Renal cortex interstitium (tissue), 11 donors: ENCODE data around the gene CDHR2. TPM values are rescaled to one million over a fixed set of nuclear protein-coding genes. Genes with fewer than 3 reads are reported as not detected.

Experiments used
- DNase-seq, 11 donors: peaks; one replicate each; pipeline ENCODE4 v3.0.0-alpha.2; 2013; ENCODE audit warnings: low read depth in 9 of 11, low spot score in 4 of 11; ENCODE audit errors: extremely low read depth in 1 of 11
- polyA plus RNA-seq, 3 donors: library from polyadenylated mRNA; unstranded; fragments of 120-200 nt; gene quantifications; one replicate each; pipeline ENCODE4 v1.2.1, GENCODE V29; 2013; ENCODE audit not compliant: insufficient read length in 3 of 3

The CDHR2 gene
- polyA plus RNA-seq, 3 donors: 21.5 to 25.8 (median 24.4) TPM

DNA sequence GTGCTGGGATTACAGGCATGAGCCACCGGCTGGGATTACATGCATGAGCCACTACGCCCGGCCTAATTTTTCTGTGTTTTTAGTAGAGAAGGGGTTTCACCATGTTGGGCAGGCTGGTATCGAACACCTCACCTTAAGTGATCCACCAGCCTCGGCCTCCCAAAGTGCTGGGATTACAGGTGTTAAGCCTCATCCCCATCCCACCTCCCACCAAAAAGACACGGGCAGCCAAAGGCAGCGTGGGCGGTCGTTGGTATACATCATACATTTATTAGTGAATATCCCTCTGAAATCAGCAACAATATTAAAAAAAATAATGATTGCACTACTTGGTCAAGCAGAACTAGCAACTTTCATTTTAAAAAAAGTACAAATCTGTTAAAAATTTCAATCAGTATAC, 22.7 kb upstream of the CDHR2 start:
- DNase-seq: no peak

DNA sequence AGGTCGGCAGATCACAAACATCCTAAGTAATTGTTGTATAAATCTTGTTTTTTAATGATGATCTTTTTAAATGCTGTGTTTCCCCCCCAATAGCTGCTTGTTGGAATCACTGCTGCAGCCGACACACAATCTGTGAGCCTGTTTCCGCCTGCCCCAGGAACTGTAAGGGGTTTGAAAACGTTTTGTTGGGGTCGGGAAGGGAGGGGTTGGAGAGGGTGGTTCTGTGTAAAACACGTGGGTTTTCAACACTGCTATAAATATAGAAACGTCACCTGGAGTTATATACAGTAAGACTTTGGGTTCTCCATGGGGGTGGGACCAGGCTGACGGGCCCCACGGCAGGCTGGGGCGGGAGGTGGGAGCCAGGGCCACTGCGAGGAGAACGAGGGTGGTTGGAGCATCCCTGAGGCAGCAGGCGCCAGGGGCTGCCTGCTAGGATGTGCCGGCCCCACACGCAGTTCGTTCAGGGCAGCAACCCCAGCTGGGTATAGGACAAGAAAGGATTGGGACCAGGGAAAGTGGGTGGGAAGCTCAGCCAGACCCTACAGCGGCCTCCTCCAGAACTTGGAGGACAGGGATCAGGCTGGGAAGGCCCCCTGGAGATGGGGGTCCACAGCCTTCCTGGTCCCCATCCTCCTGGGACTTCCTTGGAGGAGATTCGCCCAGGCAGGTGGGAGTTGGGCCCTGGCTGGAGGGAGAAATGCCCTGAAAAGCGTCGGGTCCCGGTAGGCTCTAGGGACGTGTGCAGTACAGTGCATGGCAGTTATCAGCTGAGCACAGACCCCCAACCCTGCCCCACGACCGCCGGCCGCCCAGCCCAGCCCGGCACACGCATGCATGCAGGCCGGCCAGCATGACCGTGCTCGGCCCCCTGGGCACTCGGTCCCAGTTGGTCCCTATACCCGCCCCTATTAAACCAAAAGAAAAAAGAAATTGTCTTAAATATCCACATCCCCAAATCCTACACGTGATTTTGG, 21.6 kb upstream of the CDHR2 start:
- DNase-seq: no peak

DNA sequence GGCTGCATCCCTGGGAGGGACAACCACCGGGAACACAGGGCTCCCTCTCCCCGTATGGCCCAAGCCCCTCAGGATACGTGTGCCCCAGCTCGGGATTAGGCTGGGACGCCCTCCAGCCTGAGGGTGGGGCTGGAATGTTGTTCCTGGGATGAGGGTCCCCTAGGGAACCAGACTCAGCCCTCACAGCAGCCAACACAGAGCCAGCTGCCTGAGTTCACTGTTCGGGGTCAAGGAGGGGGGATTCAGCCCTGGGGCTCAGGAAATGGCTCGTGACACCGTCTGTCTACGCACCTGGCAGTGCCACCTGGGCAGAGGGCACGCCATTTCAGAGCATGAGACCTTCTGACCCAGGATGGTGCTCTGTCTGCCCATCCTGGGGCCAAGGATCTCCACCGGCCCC, 20.8 kb upstream of the CDHR2 start:
- no peak for DNase-seq

DNA sequence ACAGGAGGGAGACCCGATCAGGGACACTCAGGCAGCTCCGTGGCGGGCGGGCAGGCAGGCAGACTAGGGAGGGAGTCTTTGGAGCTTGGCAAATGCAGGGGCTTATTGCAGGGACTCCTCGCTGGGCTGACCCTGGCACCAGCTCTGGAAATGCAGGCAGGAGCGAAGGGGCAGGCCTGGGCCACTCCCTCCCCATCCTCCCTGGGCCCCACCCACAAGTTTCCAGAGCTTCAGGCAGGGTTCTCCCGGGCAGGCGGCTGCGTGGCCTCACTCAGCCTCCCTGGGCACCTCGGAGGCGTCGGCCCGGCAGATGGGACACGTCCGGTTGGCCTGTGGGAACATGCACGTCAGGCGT, 20.4 kb upstream of the CDHR2 start:
- DNase-seq: no peak

DNA sequence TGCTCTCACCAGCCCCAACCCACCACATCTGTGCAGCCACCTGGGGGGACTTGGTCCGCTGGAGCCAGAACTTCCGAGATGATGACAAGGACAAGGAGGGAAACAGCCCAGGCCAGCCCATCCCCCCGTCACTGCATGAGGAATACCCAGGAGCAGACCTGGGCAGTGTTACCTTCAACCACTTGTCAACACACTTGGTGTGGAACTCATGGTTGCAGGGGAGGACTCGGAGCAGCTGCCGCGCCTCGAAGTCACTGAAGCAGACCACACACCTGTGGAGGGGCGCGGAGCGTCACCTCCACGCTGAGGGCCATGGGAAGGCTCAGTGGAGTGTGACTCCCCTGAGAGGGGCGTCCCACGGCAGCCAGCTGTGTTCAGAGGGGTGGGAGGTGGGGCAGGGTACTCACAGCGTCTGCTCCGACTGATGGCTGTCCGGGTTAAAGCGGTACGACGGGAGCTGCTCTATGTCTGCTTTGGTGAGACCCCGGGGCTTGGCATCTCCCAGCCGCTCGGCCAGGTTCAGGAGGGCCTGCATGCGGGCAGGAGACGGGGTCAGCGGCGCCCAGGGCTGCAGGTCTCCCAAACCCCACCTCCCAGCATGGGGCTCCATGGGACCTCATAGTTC, 19.9 kb upstream of the CDHR2 start:
- no peak for DNase-seq

DNA sequence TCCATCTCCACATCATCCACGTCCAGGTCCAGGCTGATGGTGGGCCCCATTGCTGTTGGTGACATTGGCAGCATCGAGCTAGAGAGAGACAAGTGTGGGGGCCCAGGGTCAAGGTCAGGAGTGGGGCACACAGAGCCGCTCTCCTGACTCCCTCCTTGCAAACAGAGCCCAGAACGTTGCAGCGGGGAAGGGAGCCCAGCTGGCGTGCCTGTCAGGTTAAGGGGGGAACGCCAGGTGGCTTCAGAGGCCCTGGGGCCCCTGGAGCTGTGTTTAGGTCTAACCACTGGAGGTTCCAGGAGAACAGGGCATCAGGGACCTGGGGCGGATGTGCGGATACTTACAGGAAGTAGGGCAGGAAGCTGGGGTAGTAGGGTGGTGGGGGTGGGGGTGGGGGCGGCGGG, 19.4 kb upstream of the CDHR2 start:
- DNase-seq: no peak

DNA sequence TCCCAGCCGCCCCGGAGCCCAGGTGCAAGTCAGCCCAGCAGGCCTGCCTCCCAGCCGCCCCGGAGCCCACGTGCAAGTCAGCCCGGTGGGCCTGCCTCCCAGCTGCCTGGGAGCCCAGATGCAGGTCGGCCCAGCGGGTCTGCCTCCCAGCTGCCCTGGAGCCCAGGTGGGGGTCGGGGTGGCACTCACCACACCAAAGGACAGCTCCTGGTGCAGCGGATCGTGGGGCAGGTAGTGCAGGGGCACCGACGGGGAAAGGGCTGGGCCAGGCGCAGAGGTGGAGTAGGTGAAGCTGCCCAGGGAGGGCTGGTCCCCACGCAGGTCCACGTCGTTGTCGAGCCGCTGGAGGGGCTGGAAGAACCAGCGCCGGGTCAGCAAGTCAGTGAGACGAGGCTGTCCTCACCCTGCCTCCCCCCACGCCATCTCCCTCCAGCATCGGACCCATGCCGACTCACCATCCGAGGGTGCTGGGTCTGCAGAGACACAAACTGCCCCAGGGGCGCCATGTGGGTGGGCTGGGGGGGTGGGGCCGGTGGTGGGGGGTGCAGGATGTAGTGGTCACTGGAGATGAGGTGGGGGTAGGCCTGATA, 18.7 kb upstream of the CDHR2 start:
- DNase-seq: no peak

DNA sequence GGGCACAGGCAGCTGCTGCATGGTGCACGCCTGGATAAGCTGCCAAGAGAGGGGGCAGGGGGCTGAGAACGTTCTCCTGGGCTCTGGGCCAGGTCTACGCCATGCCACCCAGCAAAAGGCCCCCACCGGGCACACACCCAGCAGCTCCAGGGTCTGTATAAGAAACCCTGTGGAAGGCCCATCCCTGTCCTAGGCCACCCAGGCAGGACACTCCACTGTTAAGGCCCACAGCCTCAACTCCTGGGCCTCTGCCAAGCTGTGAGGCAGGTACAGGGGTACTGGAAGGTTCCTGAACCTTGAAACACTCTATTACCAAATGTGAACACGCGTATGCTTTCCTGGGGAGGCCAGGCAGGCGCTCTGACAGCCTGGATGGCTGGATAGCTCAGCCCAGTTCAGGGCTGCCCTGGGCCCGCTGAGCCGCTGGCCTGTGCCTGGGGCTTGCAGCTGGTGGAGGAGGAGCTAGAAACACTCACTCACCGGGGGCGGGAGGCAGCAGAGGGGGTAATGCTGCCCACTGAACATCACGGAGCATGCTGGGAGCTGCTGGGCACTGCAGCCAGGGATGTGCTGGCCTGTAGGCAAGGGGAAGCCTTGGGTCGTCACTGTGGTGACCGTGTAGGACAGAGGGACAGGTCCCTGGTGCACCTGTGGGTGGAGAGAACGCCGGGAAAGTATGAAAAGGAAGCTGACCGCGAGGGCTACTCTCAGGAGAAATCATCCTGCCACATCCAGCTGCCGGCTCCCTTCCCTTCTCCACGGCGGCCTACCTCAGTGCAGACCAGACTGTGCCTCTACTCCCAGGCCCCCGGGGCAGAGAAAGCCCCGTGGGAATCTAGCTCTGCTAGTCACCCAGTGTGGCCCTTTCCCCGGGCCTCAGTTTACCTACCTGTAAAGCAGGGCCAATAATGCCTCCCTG, 17.9 kb upstream of the CDHR2 start:
- no peak for DNase-seq

DNA sequence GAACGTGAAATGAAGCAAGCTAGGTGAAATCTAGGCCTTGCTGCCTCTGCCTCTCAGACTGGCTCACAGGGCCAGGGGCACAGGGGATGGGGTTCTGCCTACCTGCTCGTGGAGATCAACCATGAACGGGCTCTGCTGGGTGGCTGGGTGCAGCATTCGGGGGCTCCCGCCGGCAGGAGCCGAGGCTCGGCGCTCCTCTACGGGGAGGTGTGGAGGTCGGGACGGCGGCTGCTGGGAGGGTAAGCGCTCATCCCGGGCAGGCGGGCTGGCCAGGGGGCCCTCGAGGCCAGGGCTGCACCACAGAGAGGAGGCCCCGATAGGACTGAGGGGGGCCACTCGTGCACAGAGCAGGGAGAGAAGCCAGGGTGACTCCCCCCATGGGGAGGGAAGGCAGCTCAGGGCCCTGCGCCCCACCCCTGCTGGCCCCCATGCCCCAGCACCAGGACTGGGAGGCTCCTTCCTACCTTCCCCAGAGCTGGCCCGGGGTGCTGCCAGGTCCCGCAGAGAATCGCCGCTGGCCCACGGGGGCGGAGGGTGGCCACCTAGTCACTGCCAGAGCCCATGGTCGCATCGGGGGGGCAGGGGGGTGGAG, 17.1 kb upstream of the CDHR2 start:
- no peak for DNase-seq

DNA sequence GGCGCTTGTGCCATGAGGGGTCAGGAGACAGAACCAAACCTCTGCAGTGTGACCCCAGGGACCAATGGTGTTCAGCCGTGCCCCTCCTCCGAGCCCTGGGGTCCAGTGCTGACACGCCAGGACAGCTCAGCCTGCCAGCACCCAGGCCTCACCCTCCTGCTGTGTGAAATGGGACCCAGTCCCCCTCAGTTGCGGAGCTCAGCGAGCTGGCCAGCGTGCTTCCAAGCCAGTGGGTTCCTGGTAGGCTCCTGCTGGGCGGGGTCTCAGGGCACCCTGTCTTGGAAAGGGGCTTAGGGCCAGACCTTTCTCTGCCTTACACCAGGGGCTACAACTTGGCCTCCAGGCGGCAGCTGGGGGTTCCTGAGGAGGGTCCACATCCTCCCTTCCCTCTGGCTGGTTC, 16.3 kb upstream of the CDHR2 start:
- no peak for DNase-seq

DNA sequence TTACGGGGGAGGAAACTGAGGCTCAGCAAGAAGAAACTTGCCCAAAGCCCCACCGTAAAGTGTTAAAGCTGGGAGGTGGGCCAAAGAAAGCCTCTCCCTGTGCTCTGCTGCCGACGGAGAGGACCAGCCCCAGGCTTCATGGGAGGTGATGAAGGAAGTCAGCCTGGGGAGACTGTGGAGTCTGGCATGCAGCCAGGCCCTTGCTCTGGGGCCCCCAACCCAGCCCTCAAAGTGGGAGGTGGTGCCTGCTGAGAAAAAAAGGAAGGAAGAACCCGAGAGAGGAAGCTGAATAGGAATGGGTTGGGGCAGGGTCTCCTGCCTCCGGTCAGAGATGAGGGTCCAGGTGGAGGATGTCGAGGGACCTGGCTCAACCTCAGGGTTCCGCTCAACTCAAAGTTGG, 15.8 kb upstream of the CDHR2 start:
- no peak for DNase-seq

DNA sequence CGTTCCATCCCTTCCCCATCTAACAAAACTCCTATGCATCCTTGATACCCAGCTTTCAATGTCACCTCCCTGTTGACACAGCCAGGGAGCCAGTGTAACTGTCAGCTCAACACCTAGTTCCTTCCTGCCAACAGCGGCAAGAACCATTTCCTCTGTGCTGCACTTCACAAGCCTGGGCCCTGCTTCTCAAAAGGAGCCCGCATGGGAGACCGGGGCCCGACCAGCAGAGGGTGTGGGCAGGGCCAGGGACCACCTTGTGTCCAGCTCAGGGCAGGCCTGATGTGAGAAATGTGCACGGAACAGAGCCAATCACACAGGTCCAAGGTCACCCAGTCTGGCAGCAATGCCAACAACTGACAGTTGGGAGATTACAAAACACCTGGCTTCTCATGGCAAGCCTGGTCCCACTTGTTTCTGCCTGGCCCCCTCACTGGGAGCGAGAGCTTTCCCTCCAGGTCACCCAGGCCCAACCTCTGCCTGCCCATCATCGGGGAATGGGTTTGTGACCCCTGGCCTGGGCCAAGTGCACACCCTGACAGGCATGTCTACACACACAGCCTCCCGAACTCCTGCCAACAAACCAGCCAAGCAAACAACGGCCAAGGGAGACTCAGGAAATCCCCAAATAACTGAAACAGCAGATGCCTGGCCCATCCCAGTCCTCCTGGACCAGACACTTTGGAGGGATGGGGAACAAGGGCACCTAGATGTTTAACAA, 15.1 kb upstream of the CDHR2 start:
- no peak for DNase-seq

DNA sequence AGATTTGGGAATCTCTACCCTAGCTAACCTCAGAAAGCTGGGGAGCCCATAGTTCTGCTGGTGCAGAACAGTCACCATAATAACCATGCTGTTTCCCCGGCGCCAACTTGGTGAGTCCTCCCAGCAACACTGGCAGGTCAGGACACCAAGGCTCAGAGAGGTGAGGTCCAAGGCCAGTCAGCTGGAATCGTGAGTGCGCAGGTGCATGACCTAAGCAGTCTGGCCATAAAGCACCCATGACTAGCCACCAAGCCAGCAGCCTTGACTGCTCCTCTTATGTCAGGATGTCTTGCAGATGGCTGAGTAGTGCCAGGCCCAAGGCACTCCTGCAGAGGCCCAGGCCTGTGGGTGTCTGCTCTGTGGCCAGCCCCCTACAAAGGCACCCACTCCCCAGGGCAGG, 14.5 kb upstream of the CDHR2 start:
- no peak for DNase-seq

DNA sequence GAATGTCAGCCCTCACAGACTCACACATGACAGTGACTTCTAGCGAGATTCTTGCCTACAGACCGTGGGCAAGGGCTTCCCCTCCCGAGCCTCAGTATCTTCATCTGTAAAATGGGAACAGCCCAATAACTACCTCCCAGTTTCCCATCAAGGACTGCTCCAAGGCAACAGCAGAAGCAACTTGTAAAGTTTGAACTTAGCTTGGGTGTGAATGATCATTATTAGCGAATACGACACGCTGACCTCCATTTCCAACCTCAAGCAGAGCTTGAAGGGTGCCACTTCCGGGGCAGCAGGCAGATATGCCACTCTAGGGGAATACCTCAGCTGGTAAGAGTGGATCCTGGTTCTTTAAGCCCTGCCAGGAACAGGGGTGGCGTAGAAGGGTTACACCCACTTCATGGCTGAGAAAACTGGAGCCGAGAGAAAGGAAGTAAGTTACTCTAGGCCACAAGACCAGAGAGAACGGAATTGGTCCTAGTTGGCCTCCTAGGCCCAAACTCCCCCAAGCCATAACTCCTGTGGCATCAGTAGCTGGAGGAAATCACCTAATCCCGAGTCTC, 14.0 kb upstream of the CDHR2 start:
- no peak for DNase-seq

DNA sequence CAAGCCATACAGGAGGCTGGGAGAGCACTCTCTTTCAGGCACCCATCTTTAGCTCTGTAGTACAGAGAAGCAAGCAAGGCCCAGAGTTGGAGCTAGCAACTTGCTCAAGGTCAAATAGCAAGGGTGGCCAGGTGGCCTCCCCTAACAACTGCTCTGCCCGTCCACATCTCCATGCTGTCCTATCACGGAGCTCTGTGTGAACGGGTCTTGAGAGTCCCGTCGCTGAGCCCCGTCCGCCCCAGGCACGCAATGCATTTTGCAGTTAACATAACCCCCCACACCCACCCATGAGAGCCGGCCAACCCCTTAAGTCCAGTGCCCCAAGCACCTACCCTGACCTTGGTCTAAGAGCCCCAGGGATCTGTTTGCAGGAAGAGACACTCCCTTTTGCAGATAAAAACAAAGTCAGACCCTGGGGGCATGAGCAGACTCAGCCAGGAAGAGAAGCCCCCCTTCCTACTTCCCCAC, 13.4 kb upstream of the CDHR2 start:
- no peak for DNase-seq

DNA sequence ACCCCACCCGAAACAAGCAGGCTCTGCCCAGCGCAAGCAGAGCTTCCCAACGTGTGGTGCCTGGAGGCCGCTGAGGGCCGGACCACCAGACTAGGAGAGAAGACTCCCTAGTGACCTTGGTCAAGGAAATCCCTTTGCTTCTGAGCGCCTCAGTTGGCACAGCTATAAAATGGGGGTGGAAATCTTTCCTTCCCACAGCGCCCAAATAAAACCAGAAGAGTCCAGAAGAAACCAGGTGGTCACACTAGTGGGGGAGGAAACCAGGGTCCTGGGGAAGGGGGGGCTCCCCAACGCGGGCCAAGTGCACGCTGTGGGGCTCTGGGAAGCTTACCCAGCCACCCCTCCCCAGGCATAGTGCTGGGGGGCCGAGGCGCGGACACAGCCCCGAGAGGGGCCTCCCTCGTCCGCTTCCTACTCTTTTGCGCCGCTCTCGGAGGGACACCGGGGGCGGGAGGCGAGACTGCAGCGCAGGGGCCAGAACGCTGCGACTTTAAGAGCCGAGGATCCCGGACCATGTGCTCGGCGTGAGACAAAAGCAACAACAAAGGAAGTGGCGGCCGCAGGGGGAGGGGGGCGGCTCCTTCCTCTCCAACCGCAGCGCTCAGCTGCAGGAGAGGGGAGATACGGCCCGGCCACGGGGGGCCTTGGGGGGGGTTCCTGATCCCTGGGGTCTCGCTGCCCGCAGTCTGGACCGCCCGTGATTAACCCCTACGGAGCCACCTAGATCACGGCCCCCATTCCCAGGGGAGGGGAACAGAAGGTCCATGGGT, 12.8 kb upstream of the CDHR2 start:
- DNase-seq: peak in 5 of 11 donors; percentile 47 to 78 (median 76)

DNA sequence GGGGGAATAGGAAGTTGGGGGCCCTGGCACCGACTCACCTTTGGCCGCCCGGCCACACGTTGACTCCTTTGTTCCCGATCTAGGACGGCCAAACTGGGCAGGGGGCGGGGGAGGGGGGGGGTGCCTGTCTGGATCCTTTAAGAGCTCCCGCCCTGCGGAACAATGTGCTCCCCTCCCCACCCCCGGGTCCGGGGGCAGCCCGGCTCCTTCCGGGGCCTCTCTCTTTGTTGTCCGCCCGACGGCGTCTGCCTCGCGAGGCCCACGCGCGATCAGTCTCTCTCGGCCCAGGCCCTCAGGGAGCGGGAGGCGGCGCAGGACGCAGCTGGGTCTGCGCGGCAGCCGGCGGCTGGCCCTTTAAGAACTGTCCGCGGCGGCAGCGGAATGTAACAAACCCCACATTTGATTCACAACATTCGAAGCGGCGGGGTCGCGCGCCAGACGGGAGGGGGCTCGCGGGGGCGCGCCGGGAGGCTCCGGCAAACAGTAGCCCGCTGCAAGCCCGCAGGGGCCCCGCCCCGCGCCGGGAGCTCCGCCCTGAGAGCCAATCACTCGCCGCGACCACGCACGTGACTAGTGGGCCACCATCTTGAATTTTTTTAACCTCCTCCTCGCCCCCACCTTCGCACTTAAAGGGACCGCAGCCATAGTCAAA, 12.1 kb upstream of the CDHR2 start, which contains the start of gene RNF44:
Gene RNF44, minus strand, starts transcription at position 501 of the 652 bp plus-strand sequence. CDS start 4,930 bp downstream, outside the sequence.
- DNase-seq: peak; percentile 91 to 98 (median 96)
